ENCODE results near the gene NR1H4. TPM values are rescaled to one million over a fixed set of nuclear protein-coding genes. Genes with fewer than 3 reads are reported as not detected.

NR1H4 gene
- total and polyA plus RNA-seq, 9 of the 15 experiments (the other 6 are each of a cell fraction or from before 2014, with no cell fraction given) = 0.03 TPM; not detected in 8

- no peak overlapping the region for H2AFZ ChIP-seq (ENCODE audit: low read depth, low read length)
- H3K36me3 ChIP-seq (ENCODE audit: control insufficient read depth, insufficient read depth, low read length) = no peaks in the 10 kb centered on the region
- in situ Hi-C loops (cut with MboI) (no loop called here), intact Hi-C loops (cut with micrococcal nuclease) (no loop called here)
- no peak overlapping the region for H3K9ac ChIP-seq (ENCODE audit: insufficient read depth in 1 of 2, low read depth in 2 of 2, low read length in 2 of 2)
- ChIA-PET CTCF (ENCODE audit: low intra/inter-chr PET ratio) (no interaction called here), POLR2A (no interaction called here)
- no peak for ATAC-seq
- WGBS (ENCODE audit: insufficient coverage, low coverage, missing lambda C conversion rate) = 1% methylated on average over 4 of the region's 4 CpGs
- H3K4me1 ChIP-seq (replicated peaks in 1 of 2; ENCODE audit: control insufficient read depth in 2 of 2, insufficient read depth in 2 of 2, low read length in 2 of 2) = no peaks in the 10 kb centered on the region
- H3K9me1 ChIP-seq (ENCODE audit: control insufficient read depth, insufficient read depth, low read length) = no peaks in the 10 kb centered on the region
- no peak for FAIRE-seq
- no peaks in the 10 kb centered on the region for H3K9me3 ChIP-seq (replicated peaks; ENCODE audit: control insufficient read depth, insufficient read depth, low read depth, low read length)
- TF ChIP-seq BRCA1 (IDR thresholded peaks at IDR 0.05) (no peak), BRCA1 (CRISPR knock-in tag; IDR thresholded peaks at IDR 0.05) (no peak)
- H3K27ac ChIP-seq (ENCODE audit: extremely low read depth, low read depth, low read length) = no peak overlapping the region
- DNase-seq (ENCODE audit: extremely low read depth in 1 of 4, low spot score in 3 of 4) = no peak
- H3K27me3 ChIP-seq (ENCODE audit: control insufficient read depth in 2 of 2, insufficient read depth in 2 of 2, low read length in 2 of 2) = no peaks in the 10 kb centered on the region
- BruUV-seq (replicated peaks) = no TSS peak
- H3K79me2 ChIP-seq (ENCODE audit: control insufficient read depth, insufficient read depth, low read length) = no peaks in the 10 kb centered on the region
- H3K4me2 ChIP-seq (ENCODE audit: insufficient read depth, low read length) = no peak overlapping the region
- H4K20me1 ChIP-seq (replicated peaks; ENCODE audit: control insufficient read depth, insufficient read depth, low read length) = no peaks in the 10 kb centered on the region
- H3K4me3 ChIP-seq = no peak overlapping the region
Measured at GRCh38 chr12:100458191-100458590, 15.5 kb upstream of the NR1H4 start.

GRCh38 chr12:100460702-100461101, 13.0 kb upstream of the NR1H4 start:
- Histone ChIP-seq H3K79me2 (ENCODE audit: control insufficient read depth, insufficient read depth, low read length) (no peaks in the 10 kb centered on the region), H3K27ac (ENCODE audit: extremely low read depth, low read depth, low read length) (no peak overlapping the region), H4K20me1 (replicated peaks; ENCODE audit: control insufficient read depth, insufficient read depth, low read length) (no peaks in the 10 kb centered on the region), H3K9me3 (replicated peaks; ENCODE audit: control insufficient read depth, insufficient read depth, low read depth, low read length) (no peaks in the 10 kb centered on the region), H3K4me1 (replicated peaks in 1 of 2; ENCODE audit: control insufficient read depth in 2 of 2, insufficient read depth in 2 of 2, low read length in 2 of 2) (no peaks in the 10 kb centered on the region), H3K27me3 (ENCODE audit: control insufficient read depth in 2 of 2, insufficient read depth in 2 of 2, low read length in 2 of 2) (no peaks in the 10 kb centered on the region), H3K4me2 (ENCODE audit: insufficient read depth, low read length) (no peak overlapping the region), H3K4me3 (no peak overlapping the region), H3K9ac (ENCODE audit: insufficient read depth in 1 of 2, low read depth in 2 of 2, low read length in 2 of 2) (no peak overlapping the region), H3K9me1 (ENCODE audit: control insufficient read depth, insufficient read depth, low read length) (no peaks in the 10 kb centered on the region), H3K36me3 (ENCODE audit: control insufficient read depth, insufficient read depth, low read length) (no peaks in the 10 kb centered on the region), H2AFZ (ENCODE audit: low read depth, low read length) (no peak overlapping the region)
- in situ Hi-C loops (cut with MboI) = no loop called here
- intact Hi-C loops (cut with micrococcal nuclease) = no loop called here
- WGBS (ENCODE audit: insufficient coverage, low coverage, missing lambda C conversion rate) = 3% methylated on average over 3 of the region's 3 CpGs
- ChIA-PET POLR2A (no interaction called here), CTCF (ENCODE audit: low intra/inter-chr PET ratio) (no interaction called here)
- ATAC-seq = no peak
- BruUV-seq (replicated peaks) = no TSS peak
- FAIRE-seq = no peak
- no peak for DNase-seq (ENCODE audit: extremely low read depth in 1 of 4, low spot score in 3 of 4)
- TF ChIP-seq TBL1XR1 (IDR thresholded peaks at IDR 0.05; ENCODE audit: low read length in 2 of 2) = no peak
- TF ChIP-seq ZBED1 (IDR thresholded peaks at IDR 0.05) = no peak
- no peak for TF ChIP-seq PRPF4 (IDR thresholded peaks at IDR 0.05; ENCODE audit: insufficient read depth, low read depth, low read length, poor library complexity, severe bottlenecking)
- TF ChIP-seq SFPQ (IDR thresholded peaks at IDR 0.05; ENCODE audit: low read depth, low read length) = no peak
- TF ChIP-seq ZBTB43 (CRISPR knock-in tag; IDR thresholded peaks at IDR 0.05) = no peak
- TF ChIP-seq ZFP36 (IDR thresholded peaks at IDR 0.05; ENCODE audit: low read depth, low read length, partially characterized antibody) = no peak
- TF ChIP-seq ZBTB49 (CRISPR knock-in tag; IDR thresholded peaks at IDR 0.05; ENCODE audit: borderline replicate concordance) = no peak
- TF ChIP-seq ZNF444 (CRISPR knock-in tag; IDR thresholded peaks at IDR 0.05) = no peak

All from K562 (cell line).